SU-DHL-6 (cell line): ENCODE data around the gene HEXD.

Source experiments
- EZH2phosphoT487 ChIP-seq: fragments of 200-600 bp; sonication (generic), shearing (Covaris generic); conservative IDR thresholded peaks from 2 replicates; pipeline ENCODE4 v1.6.1; 2018; ENCODE audit warnings: mild to moderate bottlenecking, antibody characterized with exemption, low read length, moderate library complexity, mixed read lengths
- TF ChIP-seq, protein P1 (sequence below): fragments of 200-600 bp; sonication (generic); IDR thresholded peaks from one replicate; pipeline ENCODE4 v1.5.1; 2017; ENCODE audit warnings: antibody characterized with exemption, mild to moderate bottlenecking, low read length, moderate library complexity; ENCODE audit not compliant: insufficient read depth, poor library complexity, severe bottlenecking

- TF ChIP-seq, protein P1, sequence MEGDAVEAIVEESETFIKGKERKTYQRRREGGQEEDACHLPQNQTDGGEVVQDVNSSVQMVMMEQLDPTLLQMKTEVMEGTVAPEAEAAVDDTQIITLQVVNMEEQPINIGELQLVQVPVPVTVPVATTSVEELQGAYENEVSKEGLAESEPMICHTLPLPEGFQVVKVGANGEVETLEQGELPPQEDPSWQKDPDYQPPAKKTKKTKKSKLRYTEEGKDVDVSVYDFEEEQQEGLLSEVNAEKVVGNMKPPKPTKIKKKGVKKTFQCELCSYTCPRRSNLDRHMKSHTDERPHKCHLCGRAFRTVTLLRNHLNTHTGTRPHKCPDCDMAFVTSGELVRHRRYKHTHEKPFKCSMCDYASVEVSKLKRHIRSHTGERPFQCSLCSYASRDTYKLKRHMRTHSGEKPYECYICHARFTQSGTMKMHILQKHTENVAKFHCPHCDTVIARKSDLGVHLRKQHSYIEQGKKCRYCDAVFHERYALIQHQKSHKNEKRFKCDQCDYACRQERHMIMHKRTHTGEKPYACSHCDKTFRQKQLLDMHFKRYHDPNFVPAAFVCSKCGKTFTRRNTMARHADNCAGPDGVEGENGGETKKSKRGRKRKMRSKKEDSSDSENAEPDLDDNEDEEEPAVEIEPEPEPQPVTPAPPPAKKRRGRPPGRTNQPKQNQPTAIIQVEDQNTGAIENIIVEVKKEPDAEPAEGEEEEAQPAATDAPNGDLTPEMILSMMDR = no peak
- no peak for TF ChIP-seq EZH2phosphoT487
Measured at GRCh38 chr17:82463925-82464566, 45.9 kb downstream of the HEXD start.
